NCI-H748 (cell line): ENCODE data around the gene LLGL2.
"Not testable (repeated sequence)": the region's sequence is repeated elsewhere in the genome, so short reads cannot be mapped to it uniquely, and the experiment has no call there.

Experiments
- DNase-seq: peaks from one replicate; lab custom pipeline; 2025; ENCODE audit not compliant: unreplicated experiment; lab: John Stamatoyannopoulos, UW

The LLGL2 gene

GRCh38 chr17:75589012-75589918 lies 63.8 kb downstream of the LLGL2 start:
- DNase-seq: peak; percentile 89

GRCh38 chr17:75589919-75590303 lies 64.4 kb downstream of the LLGL2 start:
- DNase-seq: no peak

GRCh38 chr17:75590314-75590761 lies 64.8 kb downstream of the LLGL2 start:
- DNase-seq: no peak

GRCh38 chr17:75590849-75591721 lies 65.6 kb downstream of the LLGL2 start:
- no peak for DNase-seq

- DNase-seq: no peak
Measured at GRCh38 chr17:75591722-75592302, 66.3 kb downstream of the LLGL2 start.

GRCh38 chr17:75592348-75593020 lies 67.0 kb downstream of the LLGL2 start:
- no peak for DNase-seq

- DNase-seq: not testable (repeated sequence)
Measured at GRCh38 chr17:75593430-75593829, 67.9 kb downstream of the LLGL2 start.

GRCh38 chr17:75594499-75595283 lies 69.2 kb downstream of the LLGL2 start:
- no peak for DNase-seq

- DNase-seq: no peak
Measured at GRCh38 chr17:75595284-75595919, 69.9 kb downstream of the LLGL2 start.

GRCh38 chr17:75595920-75596313 lies 70.4 kb downstream of the LLGL2 start:
- DNase-seq: no peak

GRCh38 chr17:75596320-75597087 lies 71.0 kb downstream of the LLGL2 start:
- no peak for DNase-seq

- peak; percentile 88 for DNase-seq
Measured at GRCh38 chr17:75601057-75601987, 75.8 kb downstream of the LLGL2 start.

GRCh38 chr17:75602644-75603043 lies 77.1 kb downstream of the LLGL2 start:
- no peak for DNase-seq

- no peak for DNase-seq
Measured at GRCh38 chr17:75603123-75603522, 77.6 kb downstream of the LLGL2 start.

GRCh38 chr17:75604034-75604695 lies 78.7 kb downstream of the LLGL2 start:
- no peak for DNase-seq

GRCh38 chr17:75605790-75606189 lies 80.3 kb downstream of the LLGL2 start:
- no peak for DNase-seq

- no peak for DNase-seq
Measured at GRCh38 chr17:75607086-75607485, 81.6 kb downstream of the LLGL2 start.
